Endothelial cell of umbilical vein (primary cell): ENCODE data around the gene TRIM7. TPM values are rescaled to one million over a fixed set of nuclear protein-coding genes. Genes with fewer than 3 reads are reported as not detected.

Experiments used
- BruUV-seq: library from RNA; stranded (reverse); fragments of 400-500 nt; replicated peaks from 2 replicates; lab custom pipeline; 2021; lab: Mats Ljungman, UMichigan
- CTCF ChIA-PET: fragments of 300-600, 350-600 bp; sonication (Branson Sonifier 250); formaldehyde crosslinking; loops from one replicate; lab custom pipeline; 2021; ENCODE audit warnings: antibody characterized with exemption, inconsistent platforms; lab: Charles Lee
- POLR2A ChIA-PET: fragments of 300-600, 350-600 bp; sonication (Branson Sonifier 250); formaldehyde crosslinking; loops from one replicate; lab custom pipeline; 2021; ENCODE audit warnings: antibody characterized with exemption, inconsistent platforms; lab: Charles Lee
- DNase-seq: peaks from one replicate; pipeline ENCODE4 v3.0.0-alpha.2; 2011; ENCODE audit warnings: low read depth, low spot score
- FAIRE-seq: peaks from 2 replicates; lab custom pipeline; 2011; peaks lifted over from hg19 to GRCh38; lab: Jason Lieb, UNC
- H2AFZ ChIP-seq: 2 replicates; pipeline ENCODE4 v1.6.0; 2012; ENCODE audit warnings: low read depth, low read length, control low read depth, inconsistent platforms
- H3K27ac ChIP-seq: 2 replicates; pipeline ENCODE4 v1.5.1; 2011; ENCODE audit warnings: low read depth, mild to moderate bottlenecking, control low read depth, low read length, moderate library complexity; ENCODE audit not compliant: insufficient read depth
- H3K27me3 ChIP-seq, 2 experiments: 2 replicates each; pipeline versions ENCODE4 v1.6.0 to v1.6.1; 2011; ENCODE audit warnings: low read length in 2 of 2, mixed read lengths in 1 of 2; ENCODE audit not compliant: control insufficient read depth in 2 of 2, insufficient read depth in 2 of 2
- H3K36me3 ChIP-seq, 2 experiments: 2 replicates in 1 of 2; 3 replicates in 1 of 2; pipeline ENCODE4 v1.5.1; 2011; ENCODE audit warnings: low read length in 2 of 2, mild to moderate bottlenecking in 1 of 2, moderate library complexity in 1 of 2; ENCODE audit not compliant: control insufficient read depth in 2 of 2, insufficient read depth in 2 of 2; ENCODE audit errors: extremely low read depth in 1 of 2
- H3K4me1 ChIP-seq: 3 replicates; pipeline ENCODE4 v1.5.1; 2011; ENCODE audit warnings: mild to moderate bottlenecking, low read length; ENCODE audit not compliant: control insufficient read depth, insufficient read depth; ENCODE audit errors: extremely low read depth
- H3K4me2 ChIP-seq: 2 replicates; pipeline ENCODE4 v1.6.1; 2011; ENCODE audit warnings: low read length, control low read depth, mixed read lengths; ENCODE audit not compliant: insufficient read depth
- H3K4me3 ChIP-seq, 3 experiments: fragments of 200-600 bp in 1 of 3; sonication (generic), shearing (Covaris generic) in 1 of 3; replicated peaks in 1 of 3; 2 replicates each; pipeline ENCODE4 v1.5.1; 2011 to 2016; ENCODE audit warnings: control low read depth in 3 of 3, low read length in 3 of 3, mild to moderate bottlenecking in 2 of 3, inconsistent platforms in 1 of 3, low read depth in 1 of 3, moderate library complexity in 1 of 3; ENCODE audit not compliant: insufficient read depth in 1 of 3
- H3K79me2 ChIP-seq: 2 replicates; pipeline ENCODE4 v1.6.0; 2012; ENCODE audit warnings: low read length, inconsistent platforms; ENCODE audit not compliant: control insufficient read depth, insufficient read depth
- H3K9ac ChIP-seq: replicated peaks from 2 replicates; pipeline ENCODE3; 2011; ENCODE audit warnings: low read length, control low read depth; ENCODE audit not compliant: insufficient read depth; ENCODE audit errors: extremely low read depth
- H3K9me1 ChIP-seq: replicated peaks from 3 replicates; pipeline ENCODE4 v1.6.0; 2011; ENCODE audit warnings: mild to moderate bottlenecking, low read length; ENCODE audit not compliant: control insufficient read depth, insufficient read depth; ENCODE audit errors: extremely low read depth
- H3K9me3 ChIP-seq: replicated peaks from 2 replicates; pipeline ENCODE4 v1.5.1; 2012; ENCODE audit warnings: low read length, inconsistent platforms; ENCODE audit not compliant: control insufficient read depth, insufficient read depth
- H4K20me1 ChIP-seq: replicated peaks from 2 replicates; pipeline ENCODE3; 2011; ENCODE audit warnings: mild to moderate bottlenecking, low read length; ENCODE audit not compliant: control insufficient read depth, insufficient read depth; ENCODE audit errors: extremely low read depth
- CTCF ChIP-seq, 2 donors: IDR thresholded peaks; 1 replicate in 1 of 2; 2 replicates in 1 of 2; pipeline ENCODE4 v1.5.1; 2011; ENCODE audit warnings: low read length in 2 of 2, mild to moderate bottlenecking in 2 of 2, moderate library complexity in 2 of 2, control low read depth in 1 of 2, inconsistent platforms in 1 of 2, low read depth in 1 of 2; ENCODE audit not compliant: insufficient read depth in 1 of 2; ENCODE audit errors: extremely low read depth in 1 of 2
- EZH2 ChIP-seq: IDR thresholded peaks from 2 replicates; pipeline ENCODE4 v1.6.1; 2012; ENCODE audit warnings: borderline replicate concordance, low read depth, mild to moderate bottlenecking, moderate library complexity, low read length, inconsistent platforms; ENCODE audit not compliant: severe bottlenecking
- FOS ChIP-seq: IDR thresholded peaks from 2 replicates; pipeline ENCODE4 v1.6.1; 2011; ENCODE audit warnings: mild to moderate bottlenecking, low read length, moderate library complexity, borderline replicate concordance; ENCODE audit not compliant: insufficient read depth
- GATA2 ChIP-seq: IDR thresholded peaks from 2 replicates; pipeline ENCODE4 v1.7.0; 2011; ENCODE audit warnings: low read depth, mild to moderate bottlenecking, moderate library complexity, mixed read lengths, low read length; ENCODE audit not compliant: insufficient read length, insufficient read depth
- JUN ChIP-seq: IDR thresholded peaks from 2 replicates; pipeline ENCODE4 v1.6.1; 2011; ENCODE audit warnings: borderline replicate concordance, low read depth; ENCODE audit not compliant: insufficient read length, insufficient read depth
- MYC ChIP-seq: IDR thresholded peaks from one replicate; pipeline ENCODE4 v1.6.1; 2011; ENCODE audit warnings: mild to moderate bottlenecking, low read depth, low read length
- POLR2A ChIP-seq: IDR thresholded peaks from 2 replicates; pipeline ENCODE4 v1.6.1; 2012; ENCODE audit warnings: low read depth, mild to moderate bottlenecking, control low read depth, low read length
- POLR2AphosphoS5 ChIP-seq: IDR thresholded peaks from 2 replicates; pipeline ENCODE4 v1.6.1; 2012; ENCODE audit warnings: low read depth, mild to moderate bottlenecking, control low read depth, low read length, moderate library complexity; ENCODE audit not compliant: insufficient read depth
- dilution Hi-C: fragments of 300-500 bp; cut with MboI; formaldehyde crosslinking; loops from one replicate; pipeline ENCODE4 v1.15.0; 2019; ENCODE audit warnings: low sequenced_read_pairs; ENCODE audit not compliant: extremely low pct_ligation_motif_present
- intact Hi-C: fragments of 100-400 bp; cut with micrococcal nuclease; formaldehyde crosslinking; loops from one replicate; pipeline ENCODE4 v1.10.0; 2022
- polyA plus RNA-seq, 4 experiments: library from polyadenylated mRNA; depleted of rRNA in 3 of 4; stranded (reverse) in 3 of 4; unstranded in 1 of 4; fragments of >200 nt; gene quantifications; 2 replicates each; pipeline versions ENCODE4 v1.2.1 to v1.2.3, GENCODE V29; 2011 to 2012; ENCODE audit warnings: missing spikeins in 1 of 4
- total RNA-seq: library from RNA; stranded (reverse); gene quantifications from 2 replicates; pipeline ENCODE4 v1.2.3, GENCODE V29; 2021
- TF ChIP-seq, protein P1 (sequence below): IDR thresholded peaks from 2 replicates; pipeline ENCODE4 v1.6.1; 2011; ENCODE audit not compliant: insufficient read depth, insufficient read length

TRIM7 gene
- total and polyA plus RNA-seq, 2 donors (not counting 3 experiments of a cell fraction or from before 2014, with no cell fraction given), result 2.7 to 3.4 TPM

GRCh38 chr5:181197326-181197951 is 7.6 kb downstream of the TRIM7 start:
- BruUV-seq, result no TSS peak
- no peaks in the 10 kb centered on the region for H3K9me1 ChIP-seq
- ChIA-PET CTCF (no interaction called here), POLR2A (no interaction called here)
- H3K9ac ChIP-seq, result no peak overlapping the region
- H3K4me2 ChIP-seq, result no peak overlapping the region
- no peaks in the 10 kb centered on the region for H3K36me3 ChIP-seq
- FAIRE-seq (no peak), DNase-seq (no peak)
- H3K4me3 ChIP-seq, result no peak overlapping the region
- TF ChIP-seq FOS (no peak), POLR2AphosphoS5 (no peak), CTCF (IDR thresholded peaks at IDR 0.05; ENCODE audit: extremely low read depth in 1 of 2, insufficient read depth in 1 of 2, low read depth in 1 of 2, low read length in 2 of 2) (no peak), JUN (no peak), POLR2A (no peak), GATA2 (no peak), MYC (no peak), EZH2 (no peak)
- TF ChIP-seq, protein P1, sequence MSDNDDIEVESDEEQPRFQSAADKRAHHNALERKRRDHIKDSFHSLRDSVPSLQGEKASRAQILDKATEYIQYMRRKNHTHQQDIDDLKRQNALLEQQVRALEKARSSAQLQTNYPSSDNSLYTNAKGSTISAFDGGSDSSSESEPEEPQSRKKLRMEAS, result no peak
- no peaks in the 10 kb centered on the region for H3K9me3 ChIP-seq
- H3K4me1 ChIP-seq, result peaks cover 4% of the 10 kb centered on the region
- intact Hi-C loops (no loop called here), dilution Hi-C loops (no loop called here)
- no peak overlapping the region for H2AFZ ChIP-seq
- no peaks in the 10 kb centered on the region for H3K27me3 ChIP-seq
- H3K79me2 ChIP-seq, result no peaks in the 10 kb centered on the region
- no peak overlapping the region for H3K27ac ChIP-seq
- H4K20me1 ChIP-seq, result no peaks in the 10 kb centered on the region
